ENCODE data around the gene PAK4.

GRCh38 chr19:39132344-39132969 is 6.9 kb downstream of the PAK4 start:
- TF ChIP-seq CTCF (IDR thresholded peaks at IDR 0.05) (no peak), POLR2A (IDR thresholded peaks at IDR 0.05) (no peak)
